Stimulated activated CD4-positive, alpha-beta T cell treated with anti-CD3 and anti-CD28 coated beads, Interleukin-15, amount 100 ng/mL, for 24 hours (primary cell): Measurements from ENCODE around the gene SGMS1.
"Not testable (repeated sequence)": the region's sequence is repeated elsewhere in the genome, so short reads cannot be mapped to it uniquely, and the experiment has no call there.

Source experiments
- DNase-seq: peaks from one replicate; pipeline ENCODE4 v3.0.0-alpha.2; 2020

Gene SGMS1

DNA sequence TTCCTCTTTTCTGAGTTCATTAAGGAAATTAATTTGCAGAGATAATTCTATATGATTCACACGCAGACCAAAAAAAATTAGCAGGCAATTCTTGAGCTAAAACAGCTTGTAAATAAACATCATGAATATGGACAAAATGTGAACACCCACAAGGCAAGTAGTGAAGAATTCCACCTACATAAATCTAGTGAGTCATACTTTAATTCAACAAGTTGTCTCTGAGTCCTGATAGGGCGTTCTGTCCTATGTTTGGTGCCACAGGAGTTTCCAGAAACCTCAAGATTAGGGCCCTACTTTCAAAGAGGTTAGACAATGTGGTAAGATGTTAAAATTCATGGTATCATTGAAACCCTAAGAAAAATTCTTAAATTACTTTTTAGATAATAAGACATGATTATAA, 122.3 kb downstream of the SGMS1 start:
- peak; percentile 18 for DNase-seq

GRCh38 chr10:50498465-50498864, 125.3 kb downstream of the SGMS1 start:
- no peak for DNase-seq

- DNase-seq, result no peak
Measured at GRCh38 chr10:50497758-50498157, 126.0 kb downstream of the SGMS1 start.

DNA sequence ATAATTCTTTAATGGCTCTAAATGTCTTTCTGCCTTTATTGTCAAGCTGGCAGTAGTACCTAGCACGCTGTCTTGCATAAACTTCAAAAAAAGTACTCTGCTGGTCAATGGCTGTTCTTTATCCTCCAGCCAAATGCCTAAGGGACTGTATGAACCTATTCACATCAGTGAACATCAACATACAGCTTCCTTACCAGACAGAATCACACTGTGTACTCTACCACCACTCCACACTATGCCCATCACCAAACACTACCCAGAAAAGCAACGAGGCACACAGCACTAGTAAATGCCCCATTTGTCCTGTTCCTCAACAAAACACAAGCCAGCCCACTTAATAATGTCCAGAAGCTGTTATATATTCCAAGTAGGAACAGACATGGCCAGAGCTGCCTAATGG, 127.5 kb downstream of the SGMS1 start:
- DNase-seq, result no peak

DNA sequence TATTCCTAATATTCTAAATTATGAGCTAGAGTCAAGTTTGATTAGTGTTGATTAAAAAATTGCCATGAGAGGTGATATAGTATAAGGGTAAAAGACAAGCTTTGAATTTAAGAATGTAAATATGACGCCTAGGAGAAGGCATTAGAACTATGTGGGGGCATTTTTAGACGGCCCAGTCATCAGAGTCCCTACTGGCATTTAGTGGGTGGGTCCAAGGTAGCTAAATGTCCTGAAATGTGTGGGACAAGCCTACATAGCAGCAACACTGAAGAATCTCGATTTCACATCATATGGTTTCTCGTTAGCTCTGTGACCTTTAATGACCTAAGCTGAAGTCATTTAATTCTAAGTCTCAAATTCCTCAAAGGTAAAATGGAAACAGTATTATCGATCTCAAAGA, 133.5 kb downstream of the SGMS1 start:
- DNase-seq, result no peak

DNA sequence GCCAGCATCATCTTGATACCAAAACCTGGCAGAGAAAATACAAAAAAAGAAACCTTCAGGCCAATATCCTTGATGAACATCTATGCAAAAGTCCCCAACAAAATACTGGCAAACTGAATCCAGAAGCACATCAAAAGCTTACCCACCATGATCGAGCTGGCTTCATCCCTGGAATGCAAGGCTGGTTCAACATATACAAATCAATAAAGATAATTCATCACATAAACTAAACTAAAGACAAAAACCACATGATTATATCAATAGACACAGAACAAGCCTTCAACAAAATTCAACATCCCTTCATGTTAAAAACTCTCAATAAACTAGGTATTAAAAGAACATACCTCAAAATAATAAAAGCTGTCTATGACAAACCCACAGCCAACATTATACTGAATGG, 139.2 kb downstream of the SGMS1 start:
- not testable (repeated sequence) for DNase-seq

DNA sequence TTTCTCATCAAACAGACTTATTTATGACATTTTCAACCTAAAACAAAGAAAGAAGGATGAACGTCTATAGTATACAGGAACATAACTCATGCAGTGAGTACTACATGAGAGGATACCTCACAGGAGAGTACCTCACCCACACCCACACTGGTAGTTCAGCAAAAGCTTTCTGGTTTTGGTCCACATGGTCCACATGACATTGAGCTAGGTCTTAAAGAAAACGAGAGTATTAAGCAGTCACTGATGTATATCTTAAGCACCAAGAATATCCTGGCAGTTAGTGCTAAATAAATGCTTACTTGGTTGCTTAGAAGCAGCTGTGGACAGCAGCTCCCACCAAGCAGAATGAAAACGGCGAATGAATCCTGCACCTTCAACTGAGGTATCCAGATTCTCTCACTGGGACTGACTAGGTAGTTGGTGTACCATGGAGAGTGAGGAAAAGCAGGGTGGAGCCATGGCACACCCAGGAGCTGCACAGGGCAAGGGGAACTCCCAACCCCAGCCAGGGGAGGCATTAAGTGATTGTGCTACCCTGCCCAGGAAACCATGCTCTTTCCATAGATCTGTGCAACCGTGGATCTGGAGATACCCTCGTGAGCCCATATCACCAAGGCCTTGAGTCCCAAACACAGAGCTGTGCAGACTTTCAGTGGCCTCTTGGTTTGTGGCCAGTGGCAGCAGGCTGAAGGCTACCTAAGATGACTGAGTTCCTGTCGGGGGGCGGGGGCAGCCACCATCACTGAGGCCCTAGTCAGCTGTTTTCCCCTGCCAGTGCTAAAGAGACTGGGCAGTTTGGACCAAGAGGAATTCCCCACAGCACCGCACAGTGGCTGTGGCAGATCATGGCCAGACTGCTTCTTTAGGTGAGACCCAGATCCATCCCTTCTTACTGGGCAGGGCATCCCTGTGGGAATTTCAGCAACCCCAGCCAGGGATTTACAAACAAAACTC, 143.4 kb downstream of the SGMS1 start:
- no peak for DNase-seq

DNA sequence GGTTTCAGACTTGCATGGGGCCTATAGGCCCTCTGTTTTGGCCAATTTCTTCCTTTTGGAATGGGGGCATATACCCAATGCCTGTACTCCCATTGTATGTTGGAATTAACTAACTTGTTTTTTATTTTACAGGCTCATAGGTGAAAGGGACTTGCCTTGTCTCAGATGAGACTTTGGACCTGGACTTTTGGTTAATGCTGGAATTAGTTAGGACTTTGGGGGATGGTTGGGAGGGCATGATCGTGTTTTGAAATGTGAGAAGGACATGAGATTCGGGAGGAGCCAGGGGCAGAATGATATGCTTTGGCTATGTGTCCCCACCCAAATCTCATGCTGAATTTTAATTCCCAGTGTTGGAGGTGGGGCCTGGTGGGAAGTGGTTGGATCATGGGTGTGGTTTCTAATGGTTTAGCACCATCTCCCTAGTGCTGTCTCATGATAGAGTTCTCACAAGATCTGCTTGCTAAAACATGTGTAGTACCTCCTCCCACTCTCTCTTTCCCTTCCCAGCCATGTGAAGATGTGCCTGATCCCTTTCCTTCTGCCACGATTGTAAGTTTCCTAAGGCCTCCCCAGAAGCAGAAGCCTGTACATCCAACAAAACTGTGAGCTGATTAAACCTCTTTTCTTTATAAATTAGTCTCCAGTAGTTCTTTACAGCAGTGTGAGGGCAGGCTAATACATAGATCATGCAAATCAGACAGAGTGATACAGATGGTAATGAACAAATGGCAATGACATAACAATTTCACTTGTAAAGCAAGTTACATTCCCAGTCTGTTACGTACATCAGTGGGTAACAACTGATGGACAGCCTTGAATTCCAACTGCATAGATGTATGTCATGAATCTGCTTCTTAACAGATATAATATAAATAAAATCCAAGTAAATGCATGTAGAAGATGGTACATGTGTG, 146.2 kb downstream of the SGMS1 start:
- DNase-seq, result no peak

- no peak for DNase-seq
Measured at GRCh38 chr10:50473756-50474155, 150.0 kb downstream of the SGMS1 start.

DNA sequence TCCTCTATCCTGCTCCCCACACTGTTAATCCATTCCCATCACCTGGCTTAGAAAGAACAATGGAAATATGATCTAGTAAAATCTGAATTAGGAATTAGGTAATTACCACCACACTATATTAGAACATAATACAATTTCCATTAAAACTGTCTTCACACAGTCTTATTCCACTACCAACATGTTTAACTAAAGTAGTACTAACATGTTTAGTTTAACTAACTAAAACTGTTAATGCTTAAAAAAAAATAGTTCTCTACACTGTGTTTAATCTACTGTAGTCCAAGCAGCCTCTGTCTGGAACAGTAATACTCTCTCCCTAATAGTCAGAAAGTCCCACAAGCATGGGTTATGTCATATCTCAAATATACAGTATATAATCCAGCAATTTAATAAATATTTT, 150.8 kb downstream of the SGMS1 start:
- no peak for DNase-seq

GRCh38 chr10:50471583-50471975, 152.2 kb downstream of the SGMS1 start:
- no peak for DNase-seq

GRCh38 chr10:50470798-50471582, 152.8 kb downstream of the SGMS1 start:
- no peak for DNase-seq

GRCh38 chr10:50470345-50470744, 153.4 kb downstream of the SGMS1 start:
- DNase-seq, result no peak

DNA sequence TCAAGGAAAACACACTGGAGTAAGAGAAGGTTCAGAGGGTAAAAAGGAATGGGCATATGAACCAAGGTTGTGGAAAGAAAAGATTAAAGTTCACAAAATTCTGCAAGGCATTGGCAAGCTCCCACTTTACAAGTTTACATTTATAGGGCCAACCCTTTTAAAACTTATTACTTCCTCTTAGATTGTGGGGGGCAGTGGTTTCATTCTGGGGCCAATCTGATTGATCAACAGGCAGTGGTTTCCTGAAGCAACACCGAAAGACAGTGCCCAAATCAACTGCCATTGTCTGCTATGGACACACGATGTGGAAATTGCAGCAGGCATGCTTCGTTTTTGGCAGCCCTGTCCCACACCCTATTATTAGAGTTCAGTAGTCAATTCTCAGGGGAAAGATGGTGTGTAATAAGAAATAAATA, 154.0 kb downstream of the SGMS1 start:
- no peak for DNase-seq

GRCh38 chr10:50469288-50469687, 154.5 kb downstream of the SGMS1 start:
- no peak for DNase-seq

DNA sequence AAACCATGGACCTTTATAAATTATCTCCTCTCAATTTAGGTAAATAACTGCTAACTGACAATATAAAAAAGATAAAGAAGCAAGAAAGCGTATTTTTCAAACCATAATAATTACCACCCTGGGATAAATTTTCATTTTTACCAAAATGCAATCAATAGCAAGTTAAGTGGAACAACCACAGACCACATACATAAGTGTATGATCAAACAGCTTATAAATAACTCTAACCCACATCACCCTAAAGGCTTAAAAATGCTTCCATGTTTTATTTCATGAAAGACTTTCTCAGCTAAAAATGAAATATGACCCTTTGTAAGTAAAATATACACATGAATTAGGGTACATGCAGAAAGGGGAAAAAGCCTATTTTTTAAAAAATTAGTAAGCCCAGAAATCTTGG, 156.5 kb downstream of the SGMS1 start:
- DNase-seq, result no peak

DNA sequence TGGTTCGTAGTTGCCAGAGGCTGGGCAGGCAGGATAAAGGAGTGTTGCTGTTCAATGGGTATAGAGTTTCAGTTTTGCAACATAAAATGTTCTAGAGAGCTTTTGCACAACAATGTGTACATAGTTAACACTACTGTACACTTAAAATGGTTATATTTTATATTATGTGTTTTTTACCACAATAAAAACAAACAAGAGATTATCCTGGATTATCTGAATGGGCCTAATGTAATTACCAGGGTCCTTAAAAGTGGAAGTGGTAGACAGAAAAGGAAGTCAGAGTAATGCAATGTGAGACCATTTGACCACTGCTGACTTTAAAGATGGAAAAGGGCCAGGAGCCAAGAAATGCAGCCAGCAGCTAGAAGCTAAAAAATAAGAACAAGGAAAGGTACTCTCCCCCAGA, 159.7 kb downstream of the SGMS1 start:
- DNase-seq, result no peak

- DNase-seq, result no peak
Measured at GRCh38 chr10:50461834-50462233, 161.9 kb downstream of the SGMS1 start.

GRCh38 chr10:50461123-50461522, 162.6 kb downstream of the SGMS1 start:
- no peak for DNase-seq

DNA sequence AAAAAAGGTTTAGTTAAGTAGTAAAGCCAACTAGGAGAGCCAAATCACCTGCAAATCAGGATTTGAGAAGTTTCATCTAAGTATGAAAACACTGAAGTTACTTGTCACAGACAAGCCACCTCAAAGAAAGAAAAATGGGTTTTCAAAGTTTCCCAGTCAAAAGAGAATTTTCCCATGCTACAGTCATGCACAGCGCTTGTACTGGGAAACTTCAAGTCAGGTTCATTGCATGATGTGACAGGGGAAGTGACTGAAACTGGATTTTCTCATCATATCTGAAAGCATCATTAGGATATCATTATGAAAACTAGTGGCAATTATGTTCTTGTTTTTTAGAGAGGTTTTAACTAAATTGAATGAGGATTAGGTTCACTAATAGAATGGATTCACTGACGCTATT, 167.0 kb downstream of the SGMS1 start:
- no peak for DNase-seq

GRCh38 chr10:50453940-50454339, 169.8 kb downstream of the SGMS1 start:
- DNase-seq, result no peak

DNA sequence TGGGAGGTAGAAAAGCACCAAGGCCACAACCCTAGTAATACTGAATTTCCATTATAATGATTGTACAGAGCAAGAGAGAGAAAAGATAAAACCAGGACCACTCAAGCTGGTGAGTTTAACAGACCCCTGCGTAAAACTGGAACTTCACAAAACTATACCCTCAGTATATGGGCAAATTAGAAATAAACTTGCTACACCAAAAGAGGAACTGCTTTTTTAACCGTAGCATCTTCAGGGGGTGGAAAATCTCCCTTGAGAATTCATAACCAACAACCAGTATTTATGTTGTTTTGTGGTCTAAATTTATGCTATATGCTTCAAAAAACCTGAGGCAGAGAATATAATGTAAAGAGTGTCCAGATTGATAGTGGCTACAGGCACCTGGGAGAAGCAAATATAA, 171.2 kb downstream of the SGMS1 start:
- DNase-seq, result no peak

DNA sequence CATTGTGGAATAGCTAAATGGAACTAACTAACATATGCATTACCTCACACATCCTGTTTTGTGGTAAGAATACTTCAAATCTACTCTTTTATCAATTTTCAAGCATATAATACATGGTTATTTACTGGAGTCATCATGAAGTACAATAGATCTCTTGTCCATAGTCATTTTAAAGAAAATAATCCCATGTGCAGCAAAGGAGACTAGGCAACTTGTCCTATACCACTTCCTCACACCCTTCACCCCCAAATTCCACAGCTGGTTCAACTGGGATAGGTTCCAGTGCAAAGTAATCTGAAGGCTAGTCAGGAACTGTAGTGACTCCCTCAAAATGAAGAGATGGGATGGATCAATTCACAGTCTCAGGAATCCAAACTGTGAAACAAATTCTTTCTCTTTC, 176.1 kb downstream of the SGMS1 start:
- DNase-seq, result no peak
